ENCODE results near the gene KLHL9.

Gene KLHL9

DNA sequence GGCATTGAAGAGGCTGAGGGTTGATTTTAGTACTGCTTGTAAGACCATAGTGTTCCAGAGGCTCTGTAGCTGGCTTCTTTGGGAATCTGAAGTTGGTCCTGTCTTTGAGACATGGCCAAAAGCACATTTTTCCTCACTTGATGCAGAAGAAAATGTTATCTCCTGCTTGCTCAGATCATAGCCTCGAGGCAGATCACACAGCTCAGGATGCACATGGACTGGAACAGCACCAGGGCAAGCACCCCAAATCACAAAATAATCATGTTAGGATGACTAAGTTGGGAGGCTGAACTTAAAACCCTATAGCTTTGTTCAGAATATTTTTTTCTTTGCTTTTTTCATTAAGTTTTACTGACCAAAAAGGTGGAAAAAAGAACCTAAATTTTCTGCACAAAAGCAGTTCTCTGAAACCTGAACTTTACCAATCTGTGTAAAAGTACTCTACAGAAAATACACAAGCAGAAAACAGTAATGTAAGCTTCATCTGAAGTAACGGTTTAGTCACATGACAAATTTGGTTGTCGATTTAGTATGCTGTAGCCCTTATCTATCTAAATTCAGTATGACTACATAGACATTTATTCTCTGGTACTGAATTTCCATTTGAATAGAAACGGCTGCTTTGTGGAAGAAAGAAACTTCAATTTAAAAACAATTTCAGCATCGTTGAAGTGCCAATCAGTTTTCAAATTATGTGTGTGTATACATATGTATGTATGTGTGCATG lies 3.4 kb downstream of the KLHL9 start:
- no peak for TF ChIP-seq CTCF (IDR thresholded peaks at IDR 0.05; ENCODE audit: extremely low read depth, missing control alignments)
- DNase-seq (ENCODE audit: low spot score): no peak

GRCh38 chr9:21326526-21327139 lies 8.6 kb downstream of the KLHL9 start:
- TF ChIP-seq CTCF (IDR thresholded peaks at IDR 0.05; ENCODE audit: extremely low read depth, missing control alignments): peak; percentile 5

DNA sequence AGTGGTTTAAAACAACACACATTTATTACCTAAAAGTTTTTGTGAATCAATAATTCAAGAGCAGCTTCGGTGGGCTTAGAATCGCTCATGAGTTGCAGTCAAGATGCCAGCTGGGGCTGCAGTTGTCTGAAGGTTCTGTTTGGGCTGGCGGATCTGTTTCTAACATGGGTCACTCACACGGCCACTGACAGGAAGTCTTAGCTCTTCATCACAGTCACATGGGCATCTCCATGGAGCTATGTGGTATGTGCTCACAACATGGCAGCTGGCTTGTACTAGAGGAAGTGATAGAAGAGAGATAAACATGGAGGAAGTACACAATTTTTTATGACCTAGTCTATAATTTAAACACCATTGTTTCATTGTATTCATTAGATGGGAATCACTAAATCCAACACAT lies 11.2 kb downstream of the KLHL9 start:
- TF ChIP-seq CTCF (IDR thresholded peaks at IDR 0.05; ENCODE audit: extremely low read depth, missing control alignments): no peak
- DNase-seq (ENCODE audit: low spot score): no peak

More at GRCh38 chr9:21326526-21327139, 8.6 kb downstream of the KLHL9 start:
- peak; percentile 55 for DNase-seq (ENCODE audit: low spot score)

- no peak for TF ChIP-seq CTCF (IDR thresholded peaks at IDR 0.05; ENCODE audit: extremely low read depth, missing control alignments)
- no peak for DNase-seq (ENCODE audit: low spot score)
Observed at GRCh38 chr9:21322911-21323461, 12.2 kb downstream of the KLHL9 start.

- TF ChIP-seq CTCF (IDR thresholded peaks at IDR 0.05; ENCODE audit: extremely low read depth, missing control alignments): no peak
- no peak for DNase-seq (ENCODE audit: low spot score)
Observed at GRCh38 chr9:21320465-21320864, 14.7 kb downstream of the KLHL9 start.

- peak; percentile 35 for TF ChIP-seq CTCF (IDR thresholded peaks at IDR 0.05; ENCODE audit: extremely low read depth, missing control alignments)
- DNase-seq (ENCODE audit: low spot score): peak; percentile 32
Observed at GRCh38 chr9:21317956-21318923, 17.0 kb downstream of the KLHL9 start.
